HG02970 (cell line): ENCODE data around the gene NEK1.
"Not testable (repeated sequence)": the region's sequence is repeated elsewhere in the genome, so short reads cannot be mapped to it uniquely, and the experiment has no call there.

Experiments used
- ATAC-seq: cut with Tn5 transposase; IDR thresholded peaks from one replicate; pipeline ENCODE4 v1.9.1; 2021; ENCODE audit warnings: mild to moderate bottlenecking, moderate library complexity, moderate number of reproducible peaks; ENCODE audit not compliant: unreplicated experiment, low FRiP score

The NEK1 gene

DNA sequence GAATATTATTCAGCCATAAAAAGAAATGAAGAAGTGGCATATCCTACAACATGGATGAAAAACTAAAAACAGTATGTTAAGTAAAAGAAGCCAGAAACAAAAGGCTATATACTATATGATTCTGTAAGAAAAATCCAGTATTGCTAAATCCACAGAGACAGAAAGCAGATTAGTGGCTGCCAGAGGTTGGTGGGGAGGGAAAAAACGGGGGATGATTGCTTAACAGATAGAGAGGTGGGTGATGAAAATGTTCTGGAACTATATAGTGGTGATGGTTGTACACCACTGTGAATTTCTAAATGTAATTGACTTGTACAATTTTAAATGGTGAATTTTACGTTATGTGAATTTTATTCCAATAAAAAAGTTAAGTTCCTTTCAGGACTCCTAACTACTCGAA lies 184.0 kb downstream of the NEK1 start:
- no peak for ATAC-seq

DNA sequence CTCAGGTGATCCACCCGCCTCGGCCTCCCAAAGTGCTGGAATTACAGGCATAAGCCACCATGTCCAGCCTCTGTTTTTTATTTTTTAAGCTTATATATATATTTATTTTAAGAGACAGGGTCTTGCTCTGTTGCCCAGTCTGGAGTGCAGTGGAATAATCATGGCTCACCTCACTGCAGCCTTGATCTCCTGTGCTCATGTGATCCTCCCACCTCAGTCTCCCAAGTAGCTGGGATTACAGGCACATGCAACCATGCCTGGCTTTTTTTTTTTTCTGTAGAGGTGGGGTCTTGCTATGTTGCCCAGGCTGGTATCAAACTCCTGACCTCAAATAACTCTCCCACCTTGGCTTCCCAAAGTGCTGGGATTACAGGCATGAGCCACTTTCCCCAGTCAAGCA lies 184.7 kb downstream of the NEK1 start:
- ATAC-seq = not testable (repeated sequence)

DNA sequence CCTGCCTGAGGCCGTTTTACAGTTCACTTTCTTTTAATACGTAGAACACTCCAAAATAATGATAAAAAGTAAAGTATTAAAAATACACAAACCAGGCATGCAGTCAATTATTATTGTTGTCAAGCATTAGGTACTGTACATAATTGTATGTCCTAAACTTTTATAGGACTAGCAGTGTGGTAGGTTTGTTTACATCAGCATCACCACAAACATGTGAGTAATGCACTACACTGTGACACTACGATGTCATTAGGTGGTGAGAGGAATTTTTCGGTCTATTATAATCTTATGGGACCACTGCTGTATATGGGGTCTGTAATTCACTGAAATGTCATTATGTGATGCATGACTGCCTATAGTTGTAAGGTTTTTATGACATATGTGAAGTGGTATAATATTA lies 192.1 kb downstream of the NEK1 start:
- no peak for ATAC-seq

DNA sequence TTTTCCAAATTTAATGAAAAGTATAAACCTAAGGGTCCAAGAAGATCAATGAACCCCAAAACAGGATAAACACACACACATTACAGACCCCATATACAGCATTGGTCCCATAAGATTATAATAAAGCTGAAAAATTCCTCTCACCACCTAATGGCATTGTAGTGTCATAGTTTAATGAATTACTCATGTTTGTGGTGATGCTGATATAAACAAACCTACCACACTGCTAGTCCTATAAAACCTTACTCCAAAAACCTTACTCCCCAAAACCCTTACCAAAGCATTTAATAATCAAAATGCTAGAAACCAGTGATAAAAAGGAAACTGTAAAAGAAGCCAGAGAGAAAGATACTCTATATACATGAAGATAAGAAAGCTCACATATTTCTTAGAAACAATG lies 193.5 kb downstream of the NEK1 start:
- ATAC-seq = no peak

DNA sequence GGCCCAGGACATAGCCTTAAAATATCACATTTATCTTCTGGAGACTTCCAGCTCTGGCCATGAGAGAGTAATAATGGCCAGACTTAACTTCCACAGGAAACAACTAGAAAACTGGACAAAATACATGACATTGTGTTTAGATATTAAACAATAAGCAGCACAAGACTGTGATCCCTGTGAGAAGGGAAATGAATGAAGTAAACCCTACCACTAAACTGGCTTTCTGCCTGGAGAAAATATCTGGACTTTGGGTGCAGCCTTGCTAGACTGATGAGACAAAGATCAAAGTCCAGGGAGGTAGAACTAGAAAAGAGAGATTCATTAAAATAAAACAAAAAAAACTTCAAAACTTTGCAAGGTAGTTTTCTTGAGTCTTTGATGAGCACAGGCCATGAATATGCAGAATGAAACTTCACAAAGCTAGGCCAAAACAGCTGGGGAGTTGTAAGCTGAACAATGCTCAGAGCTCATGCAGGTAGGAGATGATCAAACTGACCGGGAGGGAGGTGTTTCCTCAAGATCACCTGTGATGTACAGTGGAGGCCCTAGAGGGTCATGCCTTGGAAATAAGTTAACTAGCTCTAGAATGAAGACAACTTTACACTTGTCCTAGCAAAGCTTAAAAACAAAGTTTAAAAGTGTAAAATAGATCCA lies 194.6 kb downstream of the NEK1 start:
- no peak for ATAC-seq

DNA sequence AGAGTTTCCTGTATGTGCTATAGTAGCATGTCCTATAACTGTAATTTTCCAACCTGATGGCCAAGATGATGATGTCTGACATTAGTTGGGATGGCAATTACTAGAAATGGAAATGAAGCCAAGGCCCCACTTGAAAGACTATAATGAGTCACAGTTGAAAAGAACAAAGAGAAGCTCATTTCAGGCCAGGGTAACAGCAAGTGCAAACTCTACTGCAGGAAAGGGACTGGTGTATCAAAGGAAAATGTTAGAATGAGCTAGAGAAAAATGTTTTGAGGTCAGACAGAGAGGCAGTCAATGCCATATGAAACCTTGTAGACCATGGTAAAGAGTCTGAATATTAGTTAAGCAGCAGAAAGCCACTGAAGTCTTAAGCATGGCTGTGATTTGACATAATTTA lies 195.4 kb downstream of the NEK1 start:
- no peak for ATAC-seq

DNA sequence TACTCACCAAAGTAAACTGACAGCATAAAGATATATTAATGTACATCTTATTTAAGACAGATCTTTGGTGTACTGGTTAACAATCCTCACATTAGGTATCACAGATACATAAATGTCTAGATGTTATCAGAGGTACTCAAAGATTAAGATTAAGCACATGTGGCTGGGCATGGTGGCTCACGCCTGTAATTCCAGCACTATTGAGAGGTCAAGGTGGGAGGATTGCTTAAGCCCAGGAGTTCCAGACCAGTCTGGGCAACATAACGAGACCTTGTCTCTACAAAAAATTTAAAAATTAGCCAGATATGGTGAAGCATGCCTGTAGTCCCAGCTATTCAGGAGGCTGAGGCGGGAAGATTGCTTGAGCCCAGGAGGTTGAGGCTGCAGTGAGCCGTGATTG lies 195.9 kb downstream of the NEK1 start:
- ATAC-seq = no peak

DNA sequence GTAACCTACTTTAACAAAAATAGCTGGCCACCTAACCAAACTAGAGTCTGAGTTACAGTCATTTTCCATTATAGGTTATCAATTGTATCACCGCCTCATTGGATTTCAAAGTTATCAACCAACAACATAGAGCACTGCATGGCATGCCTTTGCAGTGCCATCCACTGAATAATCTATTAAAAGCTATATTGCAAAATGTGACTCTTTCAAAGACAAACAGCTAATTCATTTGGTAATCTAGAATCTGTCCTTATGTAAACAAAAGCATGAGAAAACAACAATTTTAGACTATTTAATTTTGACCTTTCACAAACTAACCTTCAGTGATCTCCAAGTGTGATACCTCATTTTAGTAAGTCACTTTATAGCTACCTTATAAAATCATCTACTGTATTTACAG lies 197.5 kb downstream of the NEK1 start:
- ATAC-seq = no peak

DNA sequence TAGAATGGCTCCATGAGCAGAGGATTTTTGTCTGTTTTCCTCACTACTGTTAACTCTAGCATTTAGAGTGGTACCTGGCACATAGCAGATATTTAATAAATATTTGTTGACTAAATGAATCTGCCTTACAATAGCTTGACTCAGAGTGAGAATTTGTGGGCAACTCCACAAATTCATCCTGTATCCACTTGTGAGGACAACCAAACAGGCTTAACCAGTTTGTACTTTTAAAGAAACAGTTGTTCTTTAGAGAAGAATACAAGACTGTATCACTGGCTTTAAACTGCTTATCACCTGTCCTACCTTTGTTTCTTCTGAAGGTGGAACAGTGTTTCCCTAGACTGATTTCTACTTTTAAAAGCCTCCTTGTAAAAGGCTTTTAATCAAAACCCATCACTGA lies 200.3 kb downstream of the NEK1 start:
- ATAC-seq = no peak

DNA sequence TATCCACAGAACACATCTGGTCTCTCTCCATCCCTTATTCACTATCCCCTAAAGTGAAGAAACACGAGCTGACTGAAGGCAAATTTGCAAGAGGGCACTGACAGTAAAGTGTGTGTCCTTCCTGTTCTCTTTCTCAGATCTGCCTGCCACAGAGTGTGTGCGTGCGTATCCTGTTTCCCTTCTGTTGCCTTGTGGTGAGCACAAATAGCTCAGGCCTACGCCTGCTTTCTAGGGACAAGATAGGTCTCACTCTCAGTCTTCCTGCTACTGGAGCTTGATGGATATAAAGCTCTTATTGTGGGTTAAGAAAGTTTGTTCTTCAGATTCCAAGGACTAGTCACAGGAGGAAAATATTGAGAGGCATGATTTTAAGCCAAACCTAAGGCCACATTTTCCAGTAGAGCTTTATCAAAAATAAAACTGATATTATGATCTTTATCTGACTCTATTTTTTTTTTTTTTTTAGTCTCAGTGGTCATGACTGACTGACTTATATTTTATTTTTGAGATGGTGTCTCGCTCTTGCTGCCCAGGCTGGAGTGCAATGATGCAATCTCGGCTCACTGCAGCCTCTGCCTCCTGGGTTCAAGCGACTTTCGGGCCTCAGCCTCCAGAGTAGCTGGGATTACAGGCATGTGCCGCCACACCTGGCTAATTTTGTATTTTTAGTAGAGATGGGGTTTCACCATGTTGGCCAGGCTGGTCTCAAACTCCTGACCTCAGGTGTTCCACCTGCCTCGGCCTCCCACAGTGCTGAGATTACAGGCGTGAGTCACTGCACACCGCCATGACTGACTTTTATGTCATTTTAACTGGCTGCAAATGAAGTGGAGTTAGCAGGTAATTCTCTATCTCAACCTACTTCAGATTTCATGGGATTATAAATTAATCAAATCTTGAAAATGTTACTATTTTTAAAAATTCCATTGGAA lies 201.3 kb downstream of the NEK1 start:
- peak; percentile 93 for ATAC-seq

DNA sequence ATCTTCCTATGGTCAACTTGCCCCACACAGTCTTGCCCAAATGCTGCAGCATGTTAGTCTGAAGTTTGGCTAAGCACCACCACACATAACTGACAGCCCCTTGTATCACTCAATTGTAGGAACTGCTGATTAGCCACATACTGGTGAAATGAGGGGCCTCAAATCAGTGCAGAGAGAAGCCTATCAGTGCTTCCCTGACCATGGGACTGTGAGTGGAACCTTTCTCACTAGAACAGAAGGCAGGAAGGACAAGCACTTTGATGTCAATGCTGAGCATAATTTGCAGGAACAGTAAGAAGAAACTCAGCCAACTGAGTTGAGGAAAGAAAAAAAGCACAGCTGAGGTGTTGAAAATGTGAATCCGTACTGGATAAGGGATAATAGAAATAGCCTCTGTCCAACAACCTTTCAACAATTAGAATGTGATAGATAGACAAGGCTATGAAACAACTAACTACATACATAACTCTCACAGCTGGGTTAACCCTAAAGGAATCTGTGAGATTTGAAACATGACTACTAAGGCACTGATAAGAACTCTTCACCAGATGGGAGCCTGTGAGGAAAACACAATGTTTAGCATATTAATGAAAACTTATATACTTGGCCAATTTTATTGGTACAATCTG lies 205.1 kb downstream of the NEK1 start:
- no peak for ATAC-seq

DNA sequence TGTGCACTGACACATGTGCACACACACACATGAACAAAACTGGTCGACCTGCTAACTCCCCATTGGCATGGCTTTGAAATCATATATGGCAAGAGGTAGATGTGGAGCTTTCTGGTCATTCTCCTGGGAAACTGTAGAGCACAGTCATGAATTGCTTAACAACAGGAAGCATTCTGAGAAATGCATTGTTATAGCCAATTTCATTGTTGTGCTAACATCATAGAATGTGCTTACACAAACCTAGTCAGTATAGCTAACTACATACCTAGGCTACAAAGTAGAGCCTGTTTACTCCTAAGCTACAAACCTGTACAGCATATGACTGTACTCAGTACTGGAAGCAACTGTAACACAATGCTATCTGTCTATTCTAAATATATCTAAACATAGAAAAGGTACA lies 207.4 kb downstream of the NEK1 start:
- no peak for ATAC-seq

DNA sequence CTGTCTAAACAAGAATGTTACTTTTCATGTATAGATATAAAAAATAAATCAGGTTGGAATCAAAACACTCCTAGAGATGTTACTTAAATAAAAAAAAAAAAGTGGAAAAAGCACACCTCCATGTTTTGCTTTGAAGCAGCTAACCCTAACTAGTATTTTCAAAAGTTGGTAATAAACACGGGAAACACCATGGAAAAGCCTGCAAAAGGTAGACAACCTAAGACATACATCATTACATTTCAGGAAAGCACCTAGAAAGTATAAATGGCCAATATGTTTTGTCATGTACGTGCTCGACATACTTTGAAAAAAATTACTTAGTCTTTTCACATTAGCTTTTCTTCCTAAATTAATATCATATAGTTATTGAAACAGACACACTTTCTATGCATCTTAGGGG lies 211.6 kb downstream of the NEK1 start:
- ATAC-seq = no peak

DNA sequence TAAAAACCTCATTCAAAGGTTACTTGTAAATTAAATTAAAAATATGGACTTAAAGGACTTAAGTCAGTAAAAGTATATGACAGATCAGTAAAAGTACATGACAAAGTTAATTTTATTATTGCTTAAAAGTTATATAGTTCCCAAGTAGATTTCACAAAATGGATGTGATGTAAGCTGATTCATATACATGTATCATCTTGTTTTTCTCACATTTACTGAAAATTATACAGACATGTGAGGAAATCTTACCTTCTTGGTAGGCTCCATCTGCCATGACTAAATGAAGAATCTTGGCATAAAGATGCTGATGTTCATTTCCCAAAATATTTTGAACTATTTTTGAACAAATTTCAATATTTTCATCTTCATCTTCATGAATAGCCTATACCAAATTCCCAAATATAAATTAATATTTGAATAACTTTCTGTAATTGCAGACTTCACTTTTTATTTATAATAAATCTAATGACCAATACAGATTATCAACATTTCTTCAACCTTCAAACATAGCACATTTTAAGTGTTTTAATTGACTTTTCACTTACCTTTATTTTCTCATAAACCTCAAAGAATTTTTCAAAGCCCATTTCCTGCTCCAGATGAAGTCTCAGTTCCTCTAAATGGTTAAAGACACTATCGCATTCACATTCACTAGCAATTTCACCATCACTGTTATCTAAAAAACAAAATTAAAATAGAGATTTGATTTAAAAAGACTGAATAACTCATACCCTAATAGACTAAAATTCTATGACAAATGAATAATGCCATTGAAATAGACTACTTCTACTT lies 212.2 kb downstream of the NEK1 start:
- no peak for ATAC-seq

DNA sequence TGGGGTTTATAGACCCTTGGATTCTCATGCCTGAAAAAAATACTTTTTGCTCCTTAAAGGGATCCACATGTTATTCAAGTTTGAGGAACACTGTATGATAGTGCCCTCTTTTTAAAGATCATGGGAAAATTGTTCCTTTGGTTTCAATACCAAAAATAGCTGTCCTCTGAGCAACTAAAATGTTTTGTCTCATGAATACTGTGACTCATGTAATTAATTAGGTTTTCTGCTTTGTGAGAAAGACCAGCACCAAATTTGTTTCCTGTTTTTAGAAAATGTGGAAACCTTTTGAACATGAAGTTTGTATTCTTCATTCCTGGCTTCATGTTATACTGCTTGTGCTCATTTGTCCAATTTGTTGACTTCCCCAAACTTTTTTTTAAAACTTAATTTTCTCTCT lies 214.1 kb downstream of the NEK1 start:
- no peak for ATAC-seq

DNA sequence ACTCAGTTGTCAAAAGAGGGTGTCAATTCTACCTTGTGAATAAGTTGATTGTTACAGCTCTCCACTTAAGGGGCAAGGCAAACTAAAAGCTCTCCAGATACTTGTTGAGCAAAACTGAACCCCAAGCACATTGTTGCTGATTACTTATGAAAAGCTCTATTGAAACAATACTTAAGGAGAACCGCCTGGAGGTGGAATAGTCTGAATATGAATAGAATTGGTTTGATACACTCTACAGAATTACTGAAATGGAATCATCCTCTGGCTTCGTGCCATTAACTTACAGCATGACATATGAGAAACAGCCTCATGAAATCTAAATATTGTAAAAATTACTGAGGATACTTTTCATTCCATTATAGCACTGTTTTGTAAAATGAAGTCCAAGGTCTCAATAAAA lies 214.6 kb downstream of the NEK1 start:
- ATAC-seq = no peak

DNA sequence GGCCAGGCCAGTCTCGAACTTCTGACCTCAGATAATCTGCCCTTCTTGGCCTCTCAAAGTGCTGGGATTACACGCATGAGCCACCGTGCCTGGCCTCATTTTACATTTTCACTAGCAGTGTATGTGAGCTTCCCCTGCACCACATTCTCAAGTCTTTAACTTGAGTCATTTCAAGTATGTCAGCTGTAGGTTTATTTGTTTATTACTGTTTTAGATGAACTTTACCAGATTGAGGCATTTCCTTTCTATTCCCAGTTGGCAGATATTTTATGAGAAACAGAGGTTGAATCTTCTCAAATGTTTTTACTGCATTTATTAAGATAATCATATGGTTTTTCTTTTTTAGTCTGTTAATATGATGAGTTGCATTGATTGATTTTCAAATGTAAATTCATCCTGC lies 227.0 kb downstream of the NEK1 start:
- no peak for ATAC-seq

DNA sequence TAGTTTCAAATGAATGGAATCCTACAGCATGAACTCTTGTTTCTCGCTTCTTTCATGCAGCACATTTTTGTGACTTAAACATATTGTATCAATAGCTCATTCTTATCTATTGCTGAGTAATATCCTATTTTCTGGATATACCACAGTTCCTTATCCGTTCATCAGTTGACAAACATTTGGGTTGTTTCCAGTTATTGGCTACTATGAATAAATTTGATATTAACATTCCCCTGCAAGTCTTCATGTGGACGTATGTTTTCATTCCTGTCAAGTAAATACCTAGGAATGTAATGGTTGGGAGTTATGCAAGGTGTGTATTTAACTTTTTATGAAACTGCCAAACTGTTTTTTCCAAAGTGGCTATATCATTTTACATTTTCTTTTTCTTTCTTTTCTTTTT lies 227.6 kb downstream of the NEK1 start:
- ATAC-seq = no peak

DNA sequence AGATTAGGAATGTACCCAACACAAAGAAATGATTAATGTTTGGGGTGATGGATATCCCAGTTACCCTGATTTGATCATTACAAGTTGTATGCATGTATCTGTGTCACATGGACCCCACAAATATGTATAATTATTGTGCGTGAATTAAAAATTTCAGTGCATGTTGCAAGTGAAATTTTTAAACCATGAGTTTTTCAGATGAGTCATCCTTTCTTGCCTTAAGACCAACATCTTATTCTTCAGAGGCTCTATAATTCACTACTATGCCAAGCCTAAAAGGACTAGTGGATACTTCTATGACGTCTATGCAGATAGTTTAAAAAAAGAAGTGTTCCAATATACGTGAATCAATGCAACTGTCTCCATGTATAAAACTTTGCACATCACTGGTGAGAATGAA lies 228.7 kb downstream of the NEK1 start:
- no peak for ATAC-seq

DNA sequence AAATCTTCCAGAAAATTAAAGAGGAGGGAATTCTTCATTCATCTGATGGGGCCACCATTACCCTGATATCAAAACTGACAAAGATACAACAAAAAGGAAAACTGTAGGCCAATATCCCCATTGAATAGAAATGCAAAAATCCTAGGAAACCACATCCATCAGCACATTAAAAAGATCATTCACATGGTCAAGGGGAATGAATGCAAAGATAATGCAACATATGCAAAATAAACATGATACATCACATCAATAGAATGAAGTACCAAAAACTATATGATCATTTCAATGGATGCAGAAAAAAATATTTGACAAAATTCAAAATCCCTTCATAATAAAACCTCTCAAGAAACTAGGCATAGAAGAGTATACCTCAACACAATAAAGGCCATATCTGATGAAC lies 232.7 kb downstream of the NEK1 start:
- no peak for ATAC-seq

DNA sequence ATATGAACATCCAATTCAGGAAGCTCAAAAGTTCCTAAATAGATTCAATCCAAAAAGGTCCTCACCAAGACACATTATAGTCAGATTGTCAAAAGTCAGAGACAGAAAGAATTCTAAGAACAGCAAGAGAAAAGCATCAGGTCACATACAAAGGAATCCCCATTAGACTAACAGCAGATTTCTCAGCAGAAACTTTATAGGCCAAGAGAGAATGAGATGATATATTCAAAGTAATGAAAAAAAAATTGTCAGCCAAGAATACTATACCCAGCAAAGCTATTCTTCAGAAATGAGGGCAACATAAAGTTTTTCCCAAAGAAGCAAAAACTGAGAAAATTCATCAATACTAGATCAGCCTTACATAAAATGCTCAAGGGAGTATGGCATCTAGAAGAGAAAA lies 235.0 kb downstream of the NEK1 start:
- ATAC-seq = no peak
